Measurements from ENCODE around the gene SCN2A.

DNA sequence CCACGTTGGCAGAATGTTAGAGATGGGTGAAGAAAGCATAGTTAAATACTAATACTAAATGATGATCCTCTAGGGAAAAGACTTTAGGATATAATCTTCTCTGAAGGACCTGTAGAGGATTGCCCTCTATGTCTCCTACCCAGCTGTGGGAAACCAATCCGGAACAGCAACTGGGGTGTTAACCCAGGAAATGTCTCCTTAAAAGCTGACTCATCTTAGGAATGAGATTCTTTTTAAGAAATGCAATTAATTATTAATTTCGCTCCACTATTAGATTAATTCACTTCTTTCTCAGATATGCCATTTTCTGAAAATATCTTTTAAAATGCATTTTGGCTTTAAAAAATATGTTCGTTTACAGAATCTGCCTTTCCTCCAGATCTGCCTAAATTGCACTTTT, 42.8 kb upstream of the SCN2A start:
- TF ChIP-seq POLR2AphosphoS5 (IDR thresholded peaks at IDR 0.05; ENCODE audit: borderline replicate concordance, low read depth, low read length) (no peak), EZH2 (IDR thresholded peaks at IDR 0.05) (no peak)

Measured in SK-N-MC (cell line).